PC-3 (cell line): Measurements from ENCODE around the gene ELF2. TPM values are rescaled to one million over a fixed set of nuclear protein-coding genes. Genes with fewer than 3 reads are reported as not detected.
A peak's percentile ranks its signal among the peaks of the same experiment; 100 is the strongest.

Experiments used
- ATAC-seq: fragments of 200-7000 bp; cut with Tn5 transposase; 2 replicates; pipeline ENCODE4 v1.9.1; 2020; ENCODE audit warnings: mild to moderate bottlenecking, moderate library complexity
- BruUV-seq: library from RNA; stranded (reverse); fragments of 400-500 nt; replicated peaks from 2 replicates; lab custom pipeline; 2021; lab: Mats Ljungman, UMichigan
- CTCF ChIA-PET: fragments of 300-600 bp; sonication (Branson Sonifier 250); formaldehyde crosslinking; loops from one replicate; lab custom pipeline; 2022; ENCODE audit warnings: antibody characterized with exemption; lab: Charles Lee
- POLR2A ChIA-PET: fragments of 300-600 bp; sonication (Branson Sonifier 250); formaldehyde crosslinking; loops from one replicate; lab custom pipeline; 2022; ENCODE audit warnings: antibody characterized with exemption; ENCODE audit not compliant: unreplicated experiment; lab: Charles Lee
- DNase-seq: peaks from one replicate; pipeline ENCODE4 v3.0.0-alpha.2; 2015
- H2AFZ ChIP-seq: fragments of 300-600 bp; sonication (generic); 2 replicates; pipeline ENCODE4 v1.6.0; 2016; ENCODE audit warnings: antibody characterized with exemption, low read length
- H3F3A ChIP-seq: fragments of 300-600 bp; sonication (generic); one replicate; pipeline ENCODE4 v1.6.0; 2017; ENCODE audit warnings: antibody characterized with exemption, low read length, control low read depth, mild to moderate bottlenecking; ENCODE audit not compliant: unreplicated experiment
- H3K27ac ChIP-seq: fragments of 300-600 bp; sonication (generic); 2 replicates; pipeline ENCODE4 v1.5.1; 2016; ENCODE audit warnings: mild to moderate bottlenecking, low read length
- H3K27me3 ChIP-seq: fragments of 300-600 bp; sonication (generic); 2 replicates; pipeline ENCODE4 v1.6.1; 2016; ENCODE audit warnings: low read length, mixed read lengths
- H3K36me3 ChIP-seq: fragments of 300-600 bp; sonication (generic); 2 replicates; pipeline ENCODE4 v1.6.1; 2016; ENCODE audit warnings: low read depth, mixed run types, low read length, mixed read lengths
- H3K4me1 ChIP-seq: fragments of 300-600 bp; sonication (generic); 2 replicates; pipeline ENCODE4 v1.5.1; 2016; ENCODE audit warnings: low read length; ENCODE audit not compliant: insufficient read depth
- H3K4me2 ChIP-seq: fragments of 300-600 bp; sonication (generic); 2 replicates; pipeline ENCODE4 v1.6.0; 2016; ENCODE audit warnings: low read length
- H3K4me3 ChIP-seq: fragments of 300-600 bp; sonication (generic); 2 replicates; pipeline ENCODE4 v1.5.1; 2016; ENCODE audit warnings: mild to moderate bottlenecking, low read length, mixed read lengths
- H3K79me2 ChIP-seq: fragments of 300-600 bp; sonication (generic); 2 replicates; pipeline ENCODE4 v1.6.1; 2017; ENCODE audit warnings: low read length, mixed read lengths
- H3K9ac ChIP-seq: fragments of 300-600 bp; sonication (generic); 2 replicates; pipeline ENCODE4 v1.6.0; 2016; ENCODE audit warnings: mild to moderate bottlenecking, low read length
- H3K9me2 ChIP-seq: fragments of 300-600 bp; sonication (generic); replicated peaks from 2 replicates; pipeline ENCODE4 v1.6.1; 2016; ENCODE audit warnings: mixed run types, low read length, mixed read lengths
- H3K9me3 ChIP-seq: fragments of 300-600 bp; sonication (generic); 2 replicates; pipeline ENCODE4 v1.6.1; 2016; ENCODE audit warnings: low read length, mixed read lengths
- H4K20me1 ChIP-seq: fragments of 300-600 bp; sonication (generic); 2 replicates; pipeline ENCODE4 v1.6.1; 2016; ENCODE audit warnings: low read length, mixed read lengths
- EZH2 ChIP-seq: fragments of 300-600 bp; sonication (generic); IDR thresholded peaks from one replicate; pipeline ENCODE4 v1.6.1; 2017; ENCODE audit warnings: antibody characterized with exemption, mild to moderate bottlenecking, low read length; ENCODE audit not compliant: unreplicated experiment
- EZH2phosphoT487 ChIP-seq: fragments of 300-600 bp; sonication (generic); IDR thresholded peaks from 2 replicates; pipeline ENCODE4 v1.6.1; 2018; ENCODE audit warnings: mild to moderate bottlenecking, antibody characterized with exemption, low read length, borderline replicate concordance
- intact Hi-C: fragments of 100-400 bp; cut with micrococcal nuclease; formaldehyde crosslinking; loops from 2 replicates; pipeline ENCODE4 v1.9.0; 2023
- total RNA-seq: library from RNA; depleted of rRNA; stranded (reverse); fragments of >200 nt; gene quantifications from 2 replicates; pipeline ENCODE4 v1.2.3, GENCODE V29; 2014
- TF ChIP-seq, protein P1 (sequence below): fragments of 300-600 bp; sonication (generic); conservative IDR thresholded peaks from 2 replicates; pipeline ENCODE4 v1.5.1; 2017; ENCODE audit warnings: antibody characterized with exemption, low read depth, mild to moderate bottlenecking, low read length

Gene ELF2
- total RNA-seq, 1 experiment from 2014 or later = 18.5 TPM

DNA sequence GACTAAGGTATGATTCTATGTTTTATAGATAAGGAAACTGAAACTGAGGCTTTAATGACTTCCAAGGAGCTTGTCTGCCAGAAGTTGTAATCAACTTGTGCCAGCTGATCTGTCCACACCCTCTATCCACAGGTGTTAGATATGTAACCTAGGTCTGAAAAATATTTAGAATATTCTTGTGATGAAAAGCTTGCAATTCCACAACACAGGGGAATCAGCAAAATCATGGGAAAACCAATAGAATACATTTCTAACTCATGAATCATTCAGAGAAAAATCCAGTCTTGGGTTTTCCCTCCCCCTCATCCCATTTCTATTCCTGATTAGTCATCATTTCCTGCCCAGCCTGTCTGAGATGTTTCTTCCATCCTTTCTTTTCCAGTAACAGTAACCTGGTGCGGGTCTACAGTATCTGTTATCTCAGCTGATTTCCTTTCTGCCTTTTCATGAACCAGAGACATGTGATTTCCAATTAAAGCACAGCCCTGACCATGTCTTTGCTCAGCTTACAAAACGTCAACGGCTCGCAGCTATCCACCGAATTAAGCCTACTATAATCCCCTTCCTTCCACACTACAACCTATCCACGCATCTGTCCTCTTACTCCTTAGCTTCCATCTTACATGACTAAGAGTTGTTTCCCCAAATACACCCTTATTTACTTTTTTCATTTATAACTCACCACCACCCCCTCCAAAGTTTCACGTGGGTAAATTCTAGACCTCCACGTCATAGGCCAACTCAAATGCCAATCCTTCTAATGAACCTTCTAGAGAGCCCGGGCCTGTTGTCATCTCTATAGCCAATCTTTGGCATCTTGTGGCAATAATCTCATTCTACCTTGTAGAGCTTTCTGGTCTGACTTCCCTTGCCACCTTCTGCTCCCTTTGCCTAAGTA is 162.4 kb downstream of the ELF2 start:
- no peaks in the 10 kb centered on the region for H3K27me3 ChIP-seq
- peak overlapping the region; percentile 85 for H3K9ac ChIP-seq
- DNase-seq (peak; percentile 89), ATAC-seq (peak; percentile 53)
- intact Hi-C loops = no loop called here
- CTCF ChIA-PET = no interaction called here
- BruUV-seq = TSS peak; percentile 96
- peaks cover 40% of the 10 kb centered on the region for H3K79me2 ChIP-seq
- no peak for TF ChIP-seq EZH2
- no peak for TF ChIP-seq EZH2phosphoT487
- TF ChIP-seq, protein P1, sequence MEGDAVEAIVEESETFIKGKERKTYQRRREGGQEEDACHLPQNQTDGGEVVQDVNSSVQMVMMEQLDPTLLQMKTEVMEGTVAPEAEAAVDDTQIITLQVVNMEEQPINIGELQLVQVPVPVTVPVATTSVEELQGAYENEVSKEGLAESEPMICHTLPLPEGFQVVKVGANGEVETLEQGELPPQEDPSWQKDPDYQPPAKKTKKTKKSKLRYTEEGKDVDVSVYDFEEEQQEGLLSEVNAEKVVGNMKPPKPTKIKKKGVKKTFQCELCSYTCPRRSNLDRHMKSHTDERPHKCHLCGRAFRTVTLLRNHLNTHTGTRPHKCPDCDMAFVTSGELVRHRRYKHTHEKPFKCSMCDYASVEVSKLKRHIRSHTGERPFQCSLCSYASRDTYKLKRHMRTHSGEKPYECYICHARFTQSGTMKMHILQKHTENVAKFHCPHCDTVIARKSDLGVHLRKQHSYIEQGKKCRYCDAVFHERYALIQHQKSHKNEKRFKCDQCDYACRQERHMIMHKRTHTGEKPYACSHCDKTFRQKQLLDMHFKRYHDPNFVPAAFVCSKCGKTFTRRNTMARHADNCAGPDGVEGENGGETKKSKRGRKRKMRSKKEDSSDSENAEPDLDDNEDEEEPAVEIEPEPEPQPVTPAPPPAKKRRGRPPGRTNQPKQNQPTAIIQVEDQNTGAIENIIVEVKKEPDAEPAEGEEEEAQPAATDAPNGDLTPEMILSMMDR = no peak
- peak overlapping the region; percentile 98 for H3K27ac ChIP-seq
- H3K4me1 ChIP-seq = peaks cover 34% of the 10 kb centered on the region
- H2AFZ ChIP-seq = peak overlapping the region; percentile 88; the same call in 1 of the 2 replicates
- POLR2A ChIA-PET = interaction anchor here (0.6 to 0.7 kb wide), 3 partner anchors 8 to 581 kb away, joined by 3 read pairs; no protein-coding TSS in a partner anchor
- H3F3A ChIP-seq = no peaks in the 10 kb centered on the region
- peak overlapping the region; percentile 83 for H3K4me2 ChIP-seq
- H3K36me3 ChIP-seq = peaks cover 3% of the 10 kb centered on the region; the same call in 1 of the 2 replicates
- H3K4me3 ChIP-seq = peak overlapping the region; percentile 93
- H3K9me3 ChIP-seq = no peaks in the 10 kb centered on the region
- no peaks in the 10 kb centered on the region for H3K9me2 ChIP-seq
- peaks cover 18% of the 10 kb centered on the region for H4K20me1 ChIP-seq

DNA sequence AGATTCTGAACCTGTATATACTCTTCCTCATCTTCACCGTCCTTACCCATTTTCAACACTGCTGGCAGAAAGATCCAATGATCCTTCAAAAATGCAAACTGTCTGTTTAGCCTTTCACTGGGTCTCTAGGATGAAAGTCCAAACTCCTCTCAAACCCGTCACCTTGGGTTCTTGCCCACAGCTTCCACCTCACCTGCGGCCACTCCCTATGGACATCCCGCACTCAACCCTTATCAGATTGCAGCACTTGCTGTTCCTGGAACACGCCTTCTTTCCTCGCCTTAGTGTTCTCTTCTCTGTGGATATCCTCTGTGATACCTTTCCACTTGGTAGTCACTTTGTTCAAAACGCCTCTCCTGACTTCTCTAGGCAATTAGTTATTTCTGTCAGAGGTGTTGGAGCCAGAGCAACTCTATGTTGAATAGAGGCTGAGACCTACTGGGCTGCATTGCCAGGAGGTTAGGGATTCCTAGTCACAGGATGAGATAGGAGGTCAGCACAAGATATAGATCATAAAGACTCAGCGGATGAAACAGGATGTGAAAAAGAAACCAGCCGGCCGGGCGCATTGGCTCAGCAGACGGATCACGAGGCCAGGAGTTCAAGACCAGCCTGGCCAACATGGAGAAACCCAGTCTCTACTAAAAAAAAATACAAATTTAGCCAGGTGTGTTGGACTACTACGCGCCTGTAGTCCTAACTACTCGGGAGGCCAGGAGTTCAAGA is 165.6 kb downstream of the ELF2 start:
- Histone ChIP-seq H3K27me3 (no peaks in the 10 kb centered on the region), H3K4me3 (no peak overlapping the region), H3K9ac (no peak overlapping the region), H3F3A (no peaks in the 10 kb centered on the region), H3K36me3 (no peaks in the 10 kb centered on the region), H4K20me1 (no peaks in the 10 kb centered on the region), H3K9me3 (no peaks in the 10 kb centered on the region), H3K4me2 (no peak overlapping the region), H3K4me1 (peaks cover 18% of the 10 kb centered on the region), H3K27ac (no peak overlapping the region), H3K79me2 (peaks cover 7% of the 10 kb centered on the region), H2AFZ (no peak overlapping the region), H3K9me2 (no peaks in the 10 kb centered on the region)
- POLR2A ChIA-PET = no interaction called here
- ATAC-seq (no peak), DNase-seq (no peak)
- CTCF ChIA-PET = no interaction called here
- no TSS peak for BruUV-seq
- intact Hi-C loops = no loop called here
- TF ChIP-seq, protein P1 = no peak
